ENCODE results near the gene GALNS. TPM values are rescaled to one million over a fixed set of nuclear protein-coding genes. Genes with fewer than 3 reads are reported as not detected.

GALNS gene
- total and polyA plus RNA-seq, 2 of the 8 experiments (the other 6 are each of a cell fraction or from before 2014, with no cell fraction given), result 8.9 to 17.8 TPM

- TF ChIP-seq E2F6 (IDR thresholded peaks at IDR 0.05) (no peak), SIN3A (conservative IDR thresholded peaks at IDR 0.05 in 1 of 2, IDR thresholded peaks at IDR 0.05 in 1 of 2; ENCODE audit: low read depth in 1 of 2, low read length in 2 of 2) (no peak), JUN (IDR thresholded peaks at IDR 0.05; ENCODE audit: low read depth, low read length) (no peak), ZNF274 (IDR thresholded peaks at IDR 0.05; ENCODE audit: borderline replicate concordance, extremely low read depth, low read length) (no peak), SP1 (IDR thresholded peaks at IDR 0.05; ENCODE audit: low read depth, low read length) (no peak), TAF1 (IDR thresholded peaks at IDR 0.05; ENCODE audit: low read depth, low read length) (no peak)
These were observed 21.4 kb downstream of the GALNS start (continued) for GRCh38 chr16:88835383-88835782.
